Natural killer cell (primary cell): ENCODE measurements around the gene IGFBP3. TPM values are rescaled to one million over a fixed set of nuclear protein-coding genes. Genes with fewer than 3 reads are reported as not detected.

Source experiments
- ATAC-seq, 3 donors: fragments of 150-1000 bp in 2 of 3; fragments of 200-7000 bp in 1 of 3; cut with Tn5 transposase; 1 replicate in 1 of 3; 2 replicates in 2 of 3; pipeline ENCODE4 v1.10.0; 2021; ENCODE audit warnings: mild to moderate bottlenecking in 2 of 3, moderate library complexity in 2 of 3
- DNase-seq, 2 donors: peaks; one replicate each; pipeline versions ENCODE4 v3.0.0 to v3.0.0-alpha.2; 2013 to 2021; ENCODE audit warnings: mixed read lengths in 1 of 2
- H3K27ac ChIP-seq: one replicate; pipeline ENCODE4 v1.5.1; 2013; ENCODE audit warnings: mild to moderate bottlenecking, low read length
- H3K27me3 ChIP-seq: one replicate; pipeline ENCODE4 v1.6.1; 2013; ENCODE audit warnings: low read length; ENCODE audit not compliant: control insufficient read depth, insufficient read depth
- H3K36me3 ChIP-seq: one replicate; pipeline ENCODE4 v1.6.1; 2013; ENCODE audit warnings: low read length; ENCODE audit not compliant: control insufficient read depth, insufficient read depth
- H3K4me1 ChIP-seq: one replicate; pipeline ENCODE4 v1.6.1; 2013; ENCODE audit warnings: low read length; ENCODE audit not compliant: control insufficient read depth, insufficient read depth
- H3K4me3 ChIP-seq: one replicate; pipeline ENCODE4 v1.5.1; 2013; ENCODE audit warnings: low read length
- H3K9me3 ChIP-seq: one replicate; pipeline ENCODE4 v1.6.1; 2013; ENCODE audit warnings: low read length; ENCODE audit not compliant: control insufficient read depth, insufficient read depth
- H3K27ac Mint-ChIP-seq, 2 donors: one replicate each; pipeline ENCODE4 v1.8.0; 2022; ENCODE audit warnings: mild to moderate bottlenecking in 2 of 2, mixed read lengths in 2 of 2, moderate library complexity in 1 of 2
- H3K27me3 Mint-ChIP-seq, 2 donors: one replicate each; pipeline ENCODE4 v1.8.0; 2022; ENCODE audit warnings: low read depth in 2 of 2, mixed read lengths in 2 of 2
- H3K36me3 Mint-ChIP-seq: one replicate; pipeline ENCODE4 v1.8.0; 2022; ENCODE audit warnings: mixed read lengths
- H3K4me1 Mint-ChIP-seq, 2 donors: one replicate each; pipeline ENCODE4 v1.8.0; 2022; ENCODE audit warnings: mixed read lengths in 2 of 2
- H3K4me3 Mint-ChIP-seq: one replicate; pipeline ENCODE4 v1.8.0; 2022; ENCODE audit warnings: mild to moderate bottlenecking, moderate library complexity, mixed read lengths
- H3K9me3 Mint-ChIP-seq, 2 donors: one replicate each; pipeline ENCODE4 v1.8.0; 2022; ENCODE audit warnings: mixed read lengths in 2 of 2
- WGBS: methylation state at CpG from one replicate; pipeline ENCODE4 v1.1.7; 2013; ENCODE audit warnings: missing lambda C conversion rate; ENCODE audit not compliant: insufficient coverage; 5-methylcytosine and 5-hydroxymethylcytosine counted together
- intact Hi-C: fragments of 100-400 bp; cut with micrococcal nuclease; formaldehyde crosslinking; loops from one replicate; pipeline ENCODE4 v1.14.2; 2022
- total RNA-seq, 4 donors: library from RNA; stranded (reverse); fragments of 120-200 nt in 1 of 4; gene quantifications; one replicate each; pipeline versions ENCODE4 v1.2.3 to v1.2.4, GENCODE V29; 2013 to 2022
- TF ChIP-seq, protein P1 (sequence below): fragments of 200-600 bp; IDR thresholded peaks from one replicate; pipeline ENCODE4 v1.8.0; 2022; ENCODE audit warnings: antibody characterized with exemption

IGFBP3 gene
- total RNA-seq, 3 donors from 2014 or later (not counting 1 experiment from before 2014, with no cell fraction given), result 0.39 to 10.2 (median 1.2) TPM

GRCh38 chr7:45882465-45882810 lies 38.6 kb downstream of the IGFBP3 start:
- H3K27ac Mint-ChIP-seq, result no peak overlapping the region
- intact Hi-C loops, result no loop called here

DNA sequence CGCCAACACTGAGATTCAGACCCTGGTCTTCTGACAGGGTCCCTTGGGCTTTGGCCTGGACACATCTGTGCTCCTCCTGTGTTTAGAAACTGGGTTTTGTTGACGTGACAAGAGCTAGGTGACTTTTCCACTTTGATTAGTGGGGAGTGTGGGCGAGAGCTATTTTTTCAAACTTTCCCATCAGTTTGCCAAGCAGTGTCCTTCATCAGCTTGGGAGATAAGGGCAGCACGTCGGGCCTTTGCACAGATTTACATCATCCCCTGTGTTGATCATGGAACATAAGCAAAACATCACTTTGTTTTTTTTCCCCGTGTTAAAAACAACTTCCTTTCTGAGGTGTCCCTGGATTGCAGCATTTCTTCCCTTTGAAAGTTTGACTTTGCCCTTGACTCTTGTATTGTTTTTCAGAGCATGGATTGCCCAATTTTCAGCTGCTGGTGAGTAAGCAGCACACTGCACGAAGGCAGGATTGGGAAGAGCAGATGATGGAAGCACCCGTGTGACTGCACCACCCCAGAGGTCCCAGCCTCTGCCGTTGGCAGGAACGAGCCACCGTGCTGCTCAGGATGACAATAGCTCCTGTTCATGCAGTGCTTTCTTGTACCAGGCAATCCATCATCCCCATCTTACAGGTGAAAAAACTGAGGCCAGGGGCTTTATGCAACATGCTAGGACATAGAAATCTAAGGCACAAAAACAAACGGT lies 39.2 kb downstream of the IGFBP3 start:
- no peak overlapping the region for H3K27ac ChIP-seq
- DNase-seq (no peak), ATAC-seq (no peak)
- peaks cover 15 to 17% of the 10 kb centered on the region in 2 donors for H3K27me3 Mint-ChIP-seq
- TF ChIP-seq, protein P1, sequence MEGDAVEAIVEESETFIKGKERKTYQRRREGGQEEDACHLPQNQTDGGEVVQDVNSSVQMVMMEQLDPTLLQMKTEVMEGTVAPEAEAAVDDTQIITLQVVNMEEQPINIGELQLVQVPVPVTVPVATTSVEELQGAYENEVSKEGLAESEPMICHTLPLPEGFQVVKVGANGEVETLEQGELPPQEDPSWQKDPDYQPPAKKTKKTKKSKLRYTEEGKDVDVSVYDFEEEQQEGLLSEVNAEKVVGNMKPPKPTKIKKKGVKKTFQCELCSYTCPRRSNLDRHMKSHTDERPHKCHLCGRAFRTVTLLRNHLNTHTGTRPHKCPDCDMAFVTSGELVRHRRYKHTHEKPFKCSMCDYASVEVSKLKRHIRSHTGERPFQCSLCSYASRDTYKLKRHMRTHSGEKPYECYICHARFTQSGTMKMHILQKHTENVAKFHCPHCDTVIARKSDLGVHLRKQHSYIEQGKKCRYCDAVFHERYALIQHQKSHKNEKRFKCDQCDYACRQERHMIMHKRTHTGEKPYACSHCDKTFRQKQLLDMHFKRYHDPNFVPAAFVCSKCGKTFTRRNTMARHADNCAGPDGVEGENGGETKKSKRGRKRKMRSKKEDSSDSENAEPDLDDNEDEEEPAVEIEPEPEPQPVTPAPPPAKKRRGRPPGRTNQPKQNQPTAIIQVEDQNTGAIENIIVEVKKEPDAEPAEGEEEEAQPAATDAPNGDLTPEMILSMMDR, result no peak
- H3K36me3 ChIP-seq, result no peaks in the 10 kb centered on the region
- H3K27ac Mint-ChIP-seq, result no peak overlapping the region
- no peaks in the 10 kb centered on the region for H3K36me3 Mint-ChIP-seq
- H3K4me1 ChIP-seq, result no peaks in the 10 kb centered on the region
- 79% methylated on average over 12 of the region's 12 CpGs for WGBS
- H3K9me3 ChIP-seq, result no peaks in the 10 kb centered on the region
- H3K4me1 Mint-ChIP-seq, result no peaks in the 10 kb centered on the region
- intact Hi-C loops, result no loop called here
- no peak overlapping the region for H3K4me3 Mint-ChIP-seq
- no peaks in the 10 kb centered on the region for H3K27me3 ChIP-seq
- H3K4me3 ChIP-seq, result no peak overlapping the region
- H3K9me3 Mint-ChIP-seq, result no peaks in the 10 kb centered on the region

More at GRCh38 chr7:45882465-45882810, 38.6 kb downstream of the IGFBP3 start:
- H3K27me3 Mint-ChIP-seq, result peaks cover 18 to 20% of the 10 kb centered on the region in 2 donors
- WGBS, result 81% methylated on average over 5 of the region's 5 CpGs
- no peaks in the 10 kb centered on the region for H3K9me3 Mint-ChIP-seq
- Histone ChIP-seq H3K27ac (no peak overlapping the region), H3K4me1 (no peaks in the 10 kb centered on the region), H3K9me3 (no peaks in the 10 kb centered on the region), H3K27me3 (peaks cover 4% of the 10 kb centered on the region), H3K36me3 (no peaks in the 10 kb centered on the region), H3K4me3 (no peak overlapping the region)
- H3K4me1 Mint-ChIP-seq, result no peaks in the 10 kb centered on the region
- ATAC-seq (no peak), DNase-seq (no peak)
- TF ChIP-seq, protein P1, result no peak
- H3K36me3 Mint-ChIP-seq, result no peaks in the 10 kb centered on the region
- H3K4me3 Mint-ChIP-seq, result no peak overlapping the region

- Histone ChIP-seq H3K4me3 (no peak overlapping the region), H3K4me1 (no peaks in the 10 kb centered on the region), H3K27ac (no peak overlapping the region), H3K9me3 (no peaks in the 10 kb centered on the region), H3K36me3 (no peaks in the 10 kb centered on the region), H3K27me3 (no peaks in the 10 kb centered on the region)
- Mint-ChIP-seq H3K4me1 (no peaks in the 10 kb centered on the region), H3K4me3 (no peak overlapping the region), H3K27me3 (peaks cover 11 to 15% of the 10 kb centered on the region in 2 donors), H3K27ac (no peak overlapping the region), H3K36me3 (no peaks in the 10 kb centered on the region), H3K9me3 (no peaks in the 10 kb centered on the region)
- ATAC-seq, result no peak
- WGBS, result 90% methylated on average over 8 of the region's 9 CpGs
- intact Hi-C loops, result no loop called here
- TF ChIP-seq, protein P1, result no peak
- no peak for DNase-seq
Measured at GRCh38 chr7:45881280-45881758, 39.8 kb downstream of the IGFBP3 start.
